GM13977 (cell line): Measurements from ENCODE around the gene TAAR2.
"Not testable (repeated sequence)": the region's sequence is repeated elsewhere in the genome, so short reads cannot be mapped to it uniquely, and the experiment has no call there.

Experiments used
- DNase-seq: peaks from one replicate; pipeline ENCODE4 v3.0.0; 2012; ENCODE audit warnings: low spot score
- CTCF ChIP-seq: IDR thresholded peaks from 2 replicates; pipeline ENCODE4 v1.5.1; 2012; ENCODE audit warnings: mild to moderate bottlenecking, control low read depth; ENCODE audit not compliant: insufficient read depth; ENCODE audit errors: extremely low read depth, missing control alignments
- in situ Hi-C: fragments of 300-500 bp; cut with MboI; formaldehyde crosslinking; loops from one replicate; pipeline ENCODE4 v1.12.0; 2022; ENCODE audit warnings: low sequenced_read_pairs, low pct_unique_long_range_greater_than_20kb, mixed read lengths, inconsistent platforms; ENCODE audit not compliant: unreplicated experiment

TAAR2 gene

GRCh38 chr6:132614554-132614953, 9.5 kb downstream of the TAAR2 start:
- in situ Hi-C loops: no loop called here
- no peak for TF ChIP-seq CTCF
- DNase-seq: no peak

GRCh38 chr6:132612449-132613108, 11.5 kb downstream of the TAAR2 start:
- no peak for TF ChIP-seq CTCF
- no peak for DNase-seq
- in situ Hi-C loops: no loop called here

- TF ChIP-seq CTCF: no peak
- no peak for DNase-seq
- in situ Hi-C loops: no loop called here
These were observed 12.5 kb downstream of the TAAR2 start for GRCh38 chr6:132611616-132612015.

- DNase-seq: no peak
- in situ Hi-C loops: no loop called here
- TF ChIP-seq CTCF: no peak
These were observed 16.4 kb downstream of the TAAR2 start for GRCh38 chr6:132607544-132608233.

GRCh38 chr6:132604635-132605152, 19.4 kb downstream of the TAAR2 start:
- TF ChIP-seq CTCF: no peak
- DNase-seq: no peak
- in situ Hi-C loops: no loop called here

GRCh38 chr6:132600900-132601299, 23.2 kb downstream of the TAAR2 start:
- in situ Hi-C loops, DNase-seq: not testable (repeated sequence)

GRCh38 chr6:132598473-132598872, 25.6 kb downstream of the TAAR2 start:
- DNase-seq: no peak
- peak; percentile 38 for TF ChIP-seq CTCF
- in situ Hi-C loops: no loop called here
